Mesendoderm (in vitro differentiated cells): ENCODE measurements around the gene TSPOAP1.

Experiments
- DNase-seq: peaks from one replicate; pipeline ENCODE4 v3.0.0; 2013
- H2AK5ac ChIP-seq: 2 replicates; pipeline ENCODE4 v1.6.1; 2013; ENCODE audit warnings: low read length, inconsistent platforms
- H2BK120ac ChIP-seq: 2 replicates; pipeline ENCODE4 v1.6.1; 2013; ENCODE audit warnings: low read depth, mild to moderate bottlenecking, low read length, moderate library complexity, mixed read lengths
- H2BK15ac ChIP-seq: replicated peaks from 2 replicates; pipeline ENCODE4 v1.6.1; 2013; ENCODE audit warnings: low read depth, mild to moderate bottlenecking, moderate library complexity
- H2BK5ac ChIP-seq: 2 replicates; pipeline ENCODE4 v1.6.1; 2013; ENCODE audit warnings: low read length, inconsistent platforms
- H3K18ac ChIP-seq: 2 replicates; pipeline ENCODE4 v1.6.1; 2013; ENCODE audit warnings: mild to moderate bottlenecking, low read length, mixed read lengths
- H3K23ac ChIP-seq: one replicate; pipeline ENCODE4 v1.6.1; 2013; ENCODE audit warnings: low read length
- H3K27ac ChIP-seq: 2 replicates; pipeline ENCODE4 v1.5.1; 2013; ENCODE audit warnings: low read depth, mild to moderate bottlenecking, inconsistent platforms, low read length, moderate library complexity
- H3K27me3 ChIP-seq: 2 replicates; pipeline ENCODE4 v1.6.1; 2013; ENCODE audit warnings: low read length, control low read depth, mild to moderate bottlenecking, inconsistent platforms; ENCODE audit not compliant: insufficient read depth, poor library complexity
- H3K36me3 ChIP-seq: 2 replicates; pipeline ENCODE4 v1.6.1; 2013; ENCODE audit warnings: low read length, inconsistent platforms; ENCODE audit not compliant: control insufficient read depth, insufficient read depth
- H3K4ac ChIP-seq: one replicate; pipeline ENCODE4 v1.6.1; 2013; ENCODE audit warnings: low read depth, mild to moderate bottlenecking, low read length, moderate library complexity
- H3K4me1 ChIP-seq: 2 replicates; pipeline ENCODE4 v1.6.1; 2013; ENCODE audit warnings: low read depth, low read length, inconsistent platforms; ENCODE audit not compliant: control insufficient read depth
- H3K4me2 ChIP-seq: 2 replicates; pipeline ENCODE4 v1.6.1; 2013; ENCODE audit warnings: low read length
- H3K4me3 ChIP-seq: 2 replicates; pipeline ENCODE4 v1.5.1; 2013; ENCODE audit warnings: mild to moderate bottlenecking, low read length
- H3K56ac ChIP-seq: one replicate; pipeline ENCODE4 v1.6.1; 2013; ENCODE audit warnings: low read length
- H3K79me1 ChIP-seq: 2 replicates; pipeline ENCODE4 v1.6.1; 2013; ENCODE audit warnings: low read length, inconsistent platforms
- H3K79me2 ChIP-seq: 2 replicates; pipeline ENCODE4 v1.6.1; 2013; ENCODE audit warnings: mild to moderate bottlenecking, low read length; ENCODE audit not compliant: control insufficient read depth, insufficient read depth
- H3K9ac ChIP-seq: 2 replicates; pipeline ENCODE4 v1.6.1; 2013; ENCODE audit warnings: low read length, inconsistent platforms
- H4K5ac ChIP-seq: one replicate; pipeline ENCODE4 v1.6.1; 2013; ENCODE audit warnings: low read length
- H4K8ac ChIP-seq: one replicate; pipeline ENCODE4 v1.6.1; 2013; ENCODE audit warnings: low read depth, mild to moderate bottlenecking, control low read depth, low read length, moderate library complexity
- WGBS: extraction: QIAGEN DNeasy Blood & Tissue Kit; methylation state at CpG from one replicate; pipeline ENCODE4 v1.1.7; 2013; ENCODE audit warnings: low lambda C conversion rate, missing lambda C conversion rate; ENCODE audit not compliant: insufficient coverage; ENCODE audit errors: extremely low coverage; 5-methylcytosine and 5-hydroxymethylcytosine counted together

TSPOAP1 gene

DNA sequence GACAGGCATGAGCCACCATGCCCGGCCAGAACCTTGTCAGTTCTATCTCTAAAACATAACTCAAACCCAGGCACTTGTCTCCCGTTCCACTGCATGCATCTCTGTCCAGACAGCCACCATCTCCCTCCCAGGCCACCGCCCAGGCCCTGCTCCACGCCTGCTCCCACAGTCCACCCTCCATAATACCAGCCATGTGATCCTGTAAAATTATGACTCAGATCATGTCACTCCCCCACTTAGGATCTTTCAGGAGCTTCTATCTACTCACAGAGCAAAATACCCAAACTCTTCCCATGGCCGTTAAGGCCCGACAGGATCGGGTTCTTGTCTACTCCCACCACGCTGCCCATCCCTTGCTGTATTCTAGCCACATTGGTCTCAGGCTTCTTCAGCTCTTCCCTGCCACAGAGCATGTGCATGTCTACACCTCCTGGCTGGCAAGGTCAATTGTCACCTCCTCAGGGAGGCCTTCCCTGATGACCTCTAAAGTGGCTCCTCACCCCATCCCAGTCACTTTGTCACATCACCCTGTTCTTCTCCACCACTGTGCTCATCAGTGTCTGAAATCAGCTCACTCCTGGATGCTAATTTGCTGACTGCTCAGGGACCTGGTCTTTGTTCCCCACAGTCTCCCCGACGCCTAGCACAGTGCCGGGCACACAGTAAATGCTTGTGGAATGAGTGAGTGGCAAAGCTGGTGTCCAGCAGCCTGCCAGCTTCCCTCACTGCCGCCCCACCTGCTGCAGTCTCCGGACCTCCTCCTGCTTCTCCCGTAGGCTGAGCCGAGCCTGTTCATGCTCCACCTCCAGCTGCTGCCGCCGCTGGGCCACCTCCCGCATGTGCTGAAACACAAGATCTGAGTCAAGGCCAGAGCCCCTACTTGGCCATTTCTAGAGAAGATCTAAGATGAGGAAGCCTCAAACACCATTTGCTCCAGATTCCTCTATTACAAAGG, 6.7 kb downstream of the TSPOAP1 start:
- Histone ChIP-seq H2BK120ac (no peak overlapping the region), H3K4ac (no peak overlapping the region), H3K27me3 (no peaks in the 10 kb centered on the region), H4K8ac (no peak overlapping the region), H2BK15ac (no peak overlapping the region), H3K79me2 (no peaks in the 10 kb centered on the region), H3K4me2 (no peak overlapping the region), H2AK5ac (no peak overlapping the region), H3K36me3 (no peaks in the 10 kb centered on the region), H3K56ac (no peak overlapping the region), H3K4me1 (no peaks in the 10 kb centered on the region), H2BK5ac (no peak overlapping the region), H3K9ac (no peak overlapping the region), H4K5ac (no peak overlapping the region), H3K27ac (no peak overlapping the region), H3K23ac (no peak overlapping the region), H3K18ac (no peak overlapping the region), H3K4me3 (no peak overlapping the region), H3K79me1 (no peaks in the 10 kb centered on the region)
- no CpG with 5 or more reads among the region's 18 CpGs for WGBS
- no peak for DNase-seq

GRCh38 chr17:58320570-58321323, 7.8 kb downstream of the TSPOAP1 start:
- no peaks in the 10 kb centered on the region for H3K79me2 ChIP-seq
- H3K79me1 ChIP-seq, result no peaks in the 10 kb centered on the region
- no peaks in the 10 kb centered on the region for H3K4me1 ChIP-seq
- WGBS, result no CpG with 5 or more reads among the region's 9 CpGs
- no peak overlapping the region for H3K4ac ChIP-seq
- H4K8ac ChIP-seq, result no peak overlapping the region
- H3K4me3 ChIP-seq, result no peak overlapping the region
- no peaks in the 10 kb centered on the region for H3K27me3 ChIP-seq
- H2BK5ac ChIP-seq, result no peak overlapping the region
- no peak overlapping the region for H3K56ac ChIP-seq
- H3K9ac ChIP-seq, result no peak overlapping the region
- no peak overlapping the region for H3K23ac ChIP-seq
- no peak overlapping the region for H2BK15ac ChIP-seq
- H3K27ac ChIP-seq, result no peak overlapping the region
- no peak for DNase-seq
- no peak overlapping the region for H2BK120ac ChIP-seq
- no peak overlapping the region for H4K5ac ChIP-seq
- H2AK5ac ChIP-seq, result no peak overlapping the region
- H3K4me2 ChIP-seq, result no peak overlapping the region
- no peaks in the 10 kb centered on the region for H3K36me3 ChIP-seq
- H3K18ac ChIP-seq, result no peak overlapping the region

DNA sequence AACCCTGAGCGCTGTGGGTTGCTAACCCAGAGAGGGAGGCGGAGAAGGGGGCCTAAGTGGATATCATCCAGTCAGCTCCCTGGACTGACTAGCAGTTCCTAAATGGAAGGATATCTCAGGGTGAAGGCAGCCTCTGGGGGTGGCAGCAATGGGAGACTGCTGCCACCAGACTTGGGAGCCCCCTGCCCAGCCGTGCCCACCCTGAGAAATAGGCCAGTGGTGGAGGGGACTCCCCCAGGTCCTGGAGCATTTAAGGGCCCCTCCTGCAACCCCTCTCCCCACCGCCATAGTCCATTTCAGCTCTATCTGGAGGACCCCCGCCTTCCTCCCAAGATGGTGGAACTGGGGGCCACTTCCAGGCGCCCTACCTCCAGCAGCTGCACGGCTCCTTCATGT, 8.4 kb downstream of the TSPOAP1 start:
- H3K79me2 ChIP-seq, result no peaks in the 10 kb centered on the region
- DNase-seq, result no peak
- no peak overlapping the region for H2BK120ac ChIP-seq
- H3K56ac ChIP-seq, result no peak overlapping the region
- no peak overlapping the region for H3K27ac ChIP-seq
- no peaks in the 10 kb centered on the region for H3K27me3 ChIP-seq
- no peak overlapping the region for H3K4me2 ChIP-seq
- H3K4me3 ChIP-seq, result no peak overlapping the region
- no peak overlapping the region for H3K4ac ChIP-seq
- H2BK15ac ChIP-seq, result no peak overlapping the region
- no peaks in the 10 kb centered on the region for H3K4me1 ChIP-seq
- no peak overlapping the region for H3K18ac ChIP-seq
- no CpG with 5 or more reads among the region's 7 CpGs for WGBS
- no peak overlapping the region for H4K8ac ChIP-seq
- H2BK5ac ChIP-seq, result no peak overlapping the region
- no peak overlapping the region for H4K5ac ChIP-seq
- no peaks in the 10 kb centered on the region for H3K36me3 ChIP-seq
- H2AK5ac ChIP-seq, result no peak overlapping the region
- no peak overlapping the region for H3K23ac ChIP-seq
- no peak overlapping the region for H3K9ac ChIP-seq
- no peaks in the 10 kb centered on the region for H3K79me1 ChIP-seq

DNA sequence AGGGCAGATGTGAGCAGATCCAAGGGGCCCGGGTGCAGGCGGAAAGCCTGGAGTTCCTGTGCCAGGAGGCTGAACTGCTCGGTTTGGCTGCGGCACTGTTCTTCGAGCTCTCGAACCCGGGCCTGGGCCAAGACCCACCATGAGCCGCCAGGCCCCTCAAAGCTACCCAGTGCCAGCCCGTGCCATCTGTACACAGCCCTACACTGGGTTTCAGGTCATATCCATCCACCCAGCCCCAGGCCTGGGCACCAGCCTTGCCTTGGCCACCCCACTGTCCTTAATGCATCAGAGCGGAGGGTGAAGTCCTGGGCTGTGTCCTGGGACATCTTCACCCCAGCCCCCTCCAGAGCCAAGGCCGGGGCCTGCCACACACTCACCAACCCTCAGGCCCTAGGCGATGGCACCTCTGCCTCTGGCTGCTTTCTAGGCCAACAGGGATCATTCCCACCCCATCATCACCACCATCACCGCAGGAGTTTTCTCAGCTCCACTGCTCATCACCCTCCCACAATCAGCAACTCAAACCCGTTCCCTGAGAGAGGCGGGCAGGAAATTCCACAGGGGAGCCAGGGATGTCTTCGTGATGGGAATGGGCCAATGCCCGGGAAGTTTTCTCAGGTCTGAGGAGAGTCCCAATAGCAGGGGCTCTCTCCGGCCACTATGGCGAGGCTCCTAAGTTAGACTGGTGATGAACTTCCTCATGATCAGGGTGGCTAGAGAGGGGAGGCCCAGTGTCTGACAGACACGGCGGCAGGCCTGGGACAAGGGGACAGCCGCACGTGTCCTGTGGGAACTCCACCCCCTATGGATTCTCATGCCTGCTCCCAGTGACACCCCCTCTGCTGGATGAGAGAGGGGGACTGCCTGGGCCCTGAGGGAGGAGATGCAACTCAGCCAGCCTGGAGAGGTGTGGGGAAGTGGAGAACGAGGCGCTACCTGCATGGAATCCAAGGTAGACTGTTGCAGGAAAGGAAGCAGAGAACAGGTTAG, 9.1 kb downstream of the TSPOAP1 start:
- H3K4me3 ChIP-seq, result no peak overlapping the region
- no peak overlapping the region for H3K27ac ChIP-seq
- WGBS, result no CpG with 5 or more reads among the region's 25 CpGs
- no peaks in the 10 kb centered on the region for H3K27me3 ChIP-seq
- no peak overlapping the region for H2BK5ac ChIP-seq
- H3K56ac ChIP-seq, result no peak overlapping the region
- H4K8ac ChIP-seq, result no peak overlapping the region
- no peak overlapping the region for H3K4ac ChIP-seq
- H3K36me3 ChIP-seq, result no peaks in the 10 kb centered on the region
- no peak for DNase-seq
- no peak overlapping the region for H3K4me2 ChIP-seq
- no peaks in the 10 kb centered on the region for H3K79me1 ChIP-seq
- H3K18ac ChIP-seq, result no peak overlapping the region
- no peak overlapping the region for H3K23ac ChIP-seq
- H2BK120ac ChIP-seq, result no peak overlapping the region
- H2BK15ac ChIP-seq, result no peak overlapping the region
- no peak overlapping the region for H2AK5ac ChIP-seq
- H3K4me1 ChIP-seq, result no peaks in the 10 kb centered on the region
- no peak overlapping the region for H3K9ac ChIP-seq
- H3K79me2 ChIP-seq, result no peaks in the 10 kb centered on the region
- H4K5ac ChIP-seq, result no peak overlapping the region

GRCh38 chr17:58318627-58319172, 9.9 kb downstream of the TSPOAP1 start:
- H3K18ac ChIP-seq, result no peak overlapping the region
- no peak overlapping the region for H3K4ac ChIP-seq
- no peaks in the 10 kb centered on the region for H3K79me2 ChIP-seq
- DNase-seq, result no peak
- H3K36me3 ChIP-seq, result no peaks in the 10 kb centered on the region
- no peak overlapping the region for H2BK120ac ChIP-seq
- no peak overlapping the region for H3K27ac ChIP-seq
- H3K4me2 ChIP-seq, result no peak overlapping the region
- no peak overlapping the region for H3K23ac ChIP-seq
- H3K9ac ChIP-seq, result no peak overlapping the region
- no peak overlapping the region for H2BK15ac ChIP-seq
- no CpG with 5 or more reads among the region's 7 CpGs for WGBS
- H3K56ac ChIP-seq, result no peak overlapping the region
- no peaks in the 10 kb centered on the region for H3K4me1 ChIP-seq
- no peak overlapping the region for H4K8ac ChIP-seq
- H4K5ac ChIP-seq, result no peak overlapping the region
- H3K79me1 ChIP-seq, result no peaks in the 10 kb centered on the region
- H2BK5ac ChIP-seq, result no peak overlapping the region
- H3K27me3 ChIP-seq, result no peaks in the 10 kb centered on the region
- no peak overlapping the region for H2AK5ac ChIP-seq
- no peak overlapping the region for H3K4me3 ChIP-seq
